Astrocyte (in vitro differentiated cells and primary cell): ENCODE measurements around the gene KIF26B. TPM values are rescaled to one million over a fixed set of nuclear protein-coding genes. Genes with fewer than 3 reads are reported as not detected.
A peak's percentile ranks its signal among the peaks of the same experiment; 100 is the strongest.

ENCODE experiments used
- DNase-seq: peaks from one replicate; pipeline ENCODE4 v3.0.0-alpha.2; 2010; ENCODE audit warnings: low read depth
- FAIRE-seq: peaks from 2 replicates; lab custom pipeline; 2011; peaks lifted over from hg19 to GRCh38; lab: Jason Lieb, UNC
- H2AFZ ChIP-seq: 2 replicates; pipeline ENCODE4 v1.6.0; 2012; ENCODE audit warnings: low read depth, low read length, inconsistent platforms
- H3K27ac ChIP-seq: 2 replicates; pipeline ENCODE4 v1.5.1; 2011; ENCODE audit warnings: low read depth, low read length, inconsistent platforms
- H3K27me3 ChIP-seq: 2 replicates; pipeline ENCODE4 v1.6.0; 2011; ENCODE audit warnings: low read length, inconsistent platforms; ENCODE audit not compliant: insufficient read depth
- H3K36me3 ChIP-seq: 2 replicates; pipeline ENCODE4 v1.5.1; 2011; ENCODE audit warnings: low read length, inconsistent platforms; ENCODE audit not compliant: insufficient read depth
- H3K4me1 ChIP-seq: 2 replicates; pipeline ENCODE4 v1.5.1; 2011; ENCODE audit warnings: low read length, inconsistent platforms; ENCODE audit not compliant: insufficient read depth
- H3K4me2 ChIP-seq: 2 replicates; pipeline ENCODE4 v1.6.0; 2012; ENCODE audit warnings: low read length, inconsistent platforms
- H3K4me3 ChIP-seq: 2 replicates; pipeline ENCODE4 v1.5.1; 2011; ENCODE audit warnings: low read depth, mild to moderate bottlenecking, low read length, inconsistent platforms; ENCODE audit not compliant: insufficient read depth
- H3K79me2 ChIP-seq: 2 replicates; pipeline ENCODE4 v1.6.0; 2012; ENCODE audit warnings: mild to moderate bottlenecking, low read length, inconsistent platforms; ENCODE audit not compliant: insufficient read depth
- H3K9ac ChIP-seq: 2 replicates; pipeline ENCODE4 v1.6.0; 2012; ENCODE audit warnings: mild to moderate bottlenecking, low read length, inconsistent platforms
- H3K9me3 ChIP-seq: 2 replicates; pipeline ENCODE4 v1.5.1; 2012; ENCODE audit warnings: low read depth, mild to moderate bottlenecking, low read length, inconsistent platforms; ENCODE audit not compliant: insufficient read depth
- H4K20me1 ChIP-seq: 2 replicates; pipeline ENCODE4 v1.6.0; 2012; ENCODE audit warnings: low read length, inconsistent platforms; ENCODE audit not compliant: insufficient read depth
- H3K27ac Mint-ChIP-seq: one replicate; pipeline ENCODE4 v1.8.0; 2021; ENCODE audit warnings: mild to moderate bottlenecking, mixed read lengths; ENCODE audit not compliant: unreplicated experiment
- H3K27me3 Mint-ChIP-seq: one replicate; pipeline ENCODE4 v1.8.0; 2021; ENCODE audit warnings: low read depth, mixed read lengths; ENCODE audit not compliant: unreplicated experiment
- H3K36me3 Mint-ChIP-seq: one replicate; pipeline ENCODE4 v1.8.0; 2021; ENCODE audit warnings: low read depth, mixed read lengths; ENCODE audit not compliant: unreplicated experiment
- H3K4me1 Mint-ChIP-seq: one replicate; pipeline ENCODE4 v1.8.0; 2021; ENCODE audit warnings: low read depth, mixed read lengths; ENCODE audit not compliant: unreplicated experiment
- H3K4me3 Mint-ChIP-seq: one replicate; pipeline ENCODE4 v1.8.0; 2021; ENCODE audit warnings: mild to moderate bottlenecking, moderate library complexity, mixed read lengths; ENCODE audit not compliant: unreplicated experiment
- H3K9me3 Mint-ChIP-seq: one replicate; pipeline ENCODE4 v1.8.0; 2021; ENCODE audit warnings: mild to moderate bottlenecking, mixed read lengths; ENCODE audit not compliant: unreplicated experiment
- EZH2 ChIP-seq: IDR thresholded peaks from 2 replicates; pipeline ENCODE4 v1.6.1; 2012; ENCODE audit warnings: mild to moderate bottlenecking, low read length, inconsistent platforms; ENCODE audit not compliant: insufficient read depth
- total RNA-seq: library from RNA; stranded (reverse); gene quantifications from 2 replicates; pipeline ENCODE4 v1.2.1, GENCODE V29; 2021
- TF ChIP-seq, protein P1 (sequence below): IDR thresholded peaks from 2 replicates; pipeline ENCODE4 v1.5.1; 2011; ENCODE audit warnings: low read depth, mild to moderate bottlenecking, inconsistent platforms, low read length, moderate library complexity; ENCODE audit not compliant: insufficient read depth

KIF26B gene
- total RNA-seq, 1 donor from 2014 or later, result 6.8 TPM

DNA sequence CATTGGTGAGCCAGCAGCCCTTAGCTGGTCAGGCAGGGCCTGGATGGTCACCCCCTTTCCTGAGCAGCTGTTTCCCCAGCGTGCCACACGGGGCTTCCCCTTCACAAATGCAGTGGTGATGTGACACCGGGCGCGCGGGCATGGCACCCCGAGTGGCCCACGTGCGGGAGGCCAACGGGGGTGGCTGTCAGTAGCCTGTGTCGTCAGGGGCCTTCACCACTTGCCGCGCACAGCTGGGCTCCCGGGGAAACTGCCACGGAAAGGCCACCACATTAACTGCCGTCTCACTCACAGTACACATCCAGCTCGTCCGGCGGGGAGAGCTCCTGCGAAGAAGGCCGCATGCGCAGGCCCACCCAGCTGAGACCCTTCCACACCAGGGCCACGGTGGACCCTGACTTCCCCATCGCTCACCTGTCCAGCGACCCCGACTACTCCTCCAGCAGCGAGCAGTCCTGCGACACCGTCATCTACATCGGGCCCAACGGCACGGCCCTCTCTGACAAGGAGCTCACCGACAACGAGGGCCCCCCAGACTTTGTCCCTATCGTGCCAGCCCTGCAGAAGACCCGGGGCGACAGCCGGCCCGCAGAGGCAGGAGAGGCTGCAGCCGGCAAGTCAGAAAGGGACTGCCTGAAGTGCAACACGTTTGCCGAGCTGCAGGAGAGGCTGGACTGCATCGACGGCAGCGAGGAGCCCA lies 530.5 kb downstream of the KIF26B start:
- no peak for FAIRE-seq
- no peaks in the 10 kb centered on the region for H3K36me3 ChIP-seq
- TF ChIP-seq, protein P1, sequence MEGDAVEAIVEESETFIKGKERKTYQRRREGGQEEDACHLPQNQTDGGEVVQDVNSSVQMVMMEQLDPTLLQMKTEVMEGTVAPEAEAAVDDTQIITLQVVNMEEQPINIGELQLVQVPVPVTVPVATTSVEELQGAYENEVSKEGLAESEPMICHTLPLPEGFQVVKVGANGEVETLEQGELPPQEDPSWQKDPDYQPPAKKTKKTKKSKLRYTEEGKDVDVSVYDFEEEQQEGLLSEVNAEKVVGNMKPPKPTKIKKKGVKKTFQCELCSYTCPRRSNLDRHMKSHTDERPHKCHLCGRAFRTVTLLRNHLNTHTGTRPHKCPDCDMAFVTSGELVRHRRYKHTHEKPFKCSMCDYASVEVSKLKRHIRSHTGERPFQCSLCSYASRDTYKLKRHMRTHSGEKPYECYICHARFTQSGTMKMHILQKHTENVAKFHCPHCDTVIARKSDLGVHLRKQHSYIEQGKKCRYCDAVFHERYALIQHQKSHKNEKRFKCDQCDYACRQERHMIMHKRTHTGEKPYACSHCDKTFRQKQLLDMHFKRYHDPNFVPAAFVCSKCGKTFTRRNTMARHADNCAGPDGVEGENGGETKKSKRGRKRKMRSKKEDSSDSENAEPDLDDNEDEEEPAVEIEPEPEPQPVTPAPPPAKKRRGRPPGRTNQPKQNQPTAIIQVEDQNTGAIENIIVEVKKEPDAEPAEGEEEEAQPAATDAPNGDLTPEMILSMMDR, result no peak
- TF ChIP-seq EZH2, result no peak

DNA sequence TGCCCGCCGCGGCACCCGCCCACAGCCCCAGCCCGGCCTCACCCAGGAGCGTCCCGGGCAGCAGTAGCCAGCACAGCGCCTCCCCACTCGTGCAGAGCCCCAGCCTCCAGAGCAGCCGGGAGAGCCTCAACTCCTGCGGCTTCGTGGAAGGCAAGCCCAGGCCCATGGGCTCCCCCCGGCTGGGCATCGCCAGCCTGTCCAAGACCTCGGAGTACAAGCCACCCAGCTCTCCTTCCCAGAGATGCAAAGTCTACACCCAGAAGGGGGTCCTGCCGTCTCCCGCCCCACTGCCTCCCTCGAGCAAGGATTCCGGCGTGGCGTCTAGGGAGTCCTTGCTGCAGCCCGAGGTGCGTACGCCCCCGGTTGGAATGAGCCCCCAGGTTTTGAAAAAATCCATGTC lies 531.2 kb downstream of the KIF26B start:
- H4K20me1 ChIP-seq, result no peaks in the 10 kb centered on the region
- H3K9ac ChIP-seq, result no peak overlapping the region
- no peaks in the 10 kb centered on the region for H3K4me1 ChIP-seq
- Mint-ChIP-seq H3K36me3 (peaks cover 9% of the 10 kb centered on the region), H3K9me3 (no peaks in the 10 kb centered on the region), H3K4me1 (no peaks in the 10 kb centered on the region), H3K27ac (no peak overlapping the region), H3K27me3 (peaks cover 24% of the 10 kb centered on the region), H3K4me3 (no peak overlapping the region)
- no peaks in the 10 kb centered on the region for H3K27me3 ChIP-seq
- TF ChIP-seq, protein P1, result no peak
- TF ChIP-seq EZH2, result no peak
- H2AFZ ChIP-seq, result no peak overlapping the region
- no peak for DNase-seq
- no peak overlapping the region for H3K27ac ChIP-seq
- H3K9me3 ChIP-seq, result no peaks in the 10 kb centered on the region
- H3K79me2 ChIP-seq, result no peaks in the 10 kb centered on the region
- H3K36me3 ChIP-seq, result no peaks in the 10 kb centered on the region
- no peak for FAIRE-seq
- no peak overlapping the region for H3K4me3 ChIP-seq
- no peak overlapping the region for H3K4me2 ChIP-seq

More for the DNA sequence above, 530.5 kb downstream of the KIF26B start:
- H3K4me1 ChIP-seq, result no peaks in the 10 kb centered on the region
- no peak for DNase-seq
- H3K27ac ChIP-seq, result no peak overlapping the region
- no peak overlapping the region for H2AFZ ChIP-seq
- H3K9me3 ChIP-seq, result no peaks in the 10 kb centered on the region
- peak overlapping the region; percentile 41 for H3K27ac Mint-ChIP-seq
- H3K9me3 Mint-ChIP-seq, result no peaks in the 10 kb centered on the region
- no peaks in the 10 kb centered on the region for H4K20me1 ChIP-seq
- peaks cover 22% of the 10 kb centered on the region for H3K27me3 Mint-ChIP-seq
- no peaks in the 10 kb centered on the region for H3K79me2 ChIP-seq
- H3K4me2 ChIP-seq, result no peak overlapping the region
- H3K4me1 Mint-ChIP-seq, result no peaks in the 10 kb centered on the region
- no peaks in the 10 kb centered on the region for H3K27me3 ChIP-seq
- no peak overlapping the region for H3K9ac ChIP-seq
- H3K36me3 Mint-ChIP-seq, result peaks cover 8% of the 10 kb centered on the region
- no peak overlapping the region for H3K4me3 Mint-ChIP-seq
- H3K4me3 ChIP-seq, result no peak overlapping the region

DNA sequence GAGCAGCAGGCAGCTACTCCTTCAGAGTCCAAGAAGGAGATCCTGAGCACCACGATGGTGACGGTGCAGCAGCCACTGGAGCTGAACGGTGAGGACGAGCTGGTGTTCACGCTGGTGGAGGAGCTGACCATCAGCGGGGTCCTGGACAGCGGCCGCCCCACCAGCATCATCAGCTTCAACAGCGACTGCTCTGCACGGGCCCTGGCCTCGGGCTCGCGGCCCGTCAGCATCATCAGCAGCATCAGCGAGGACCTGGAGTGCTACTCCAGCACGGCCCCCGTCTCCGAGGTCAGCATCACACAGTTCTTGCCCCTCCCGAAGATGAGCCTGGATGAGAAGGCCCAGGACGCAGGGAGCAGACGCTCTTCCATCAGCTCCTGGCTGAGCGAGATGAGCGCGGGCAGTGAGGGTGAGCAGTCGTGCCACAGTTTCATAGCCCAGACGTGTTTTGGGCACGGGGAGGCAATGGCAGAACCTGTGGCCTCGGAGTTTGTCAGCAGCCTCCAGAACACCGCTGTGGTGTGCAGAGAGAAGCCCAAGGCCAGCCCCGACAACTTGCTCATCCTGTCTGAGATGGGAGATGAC lies 531.8 kb downstream of the KIF26B start:
- H3K4me3 ChIP-seq, result no peak overlapping the region
- no peaks in the 10 kb centered on the region for H3K4me1 ChIP-seq
- FAIRE-seq, result no peak
- no peak overlapping the region for H3K4me2 ChIP-seq
- H4K20me1 ChIP-seq, result no peaks in the 10 kb centered on the region
- no peaks in the 10 kb centered on the region for H3K79me2 ChIP-seq
- DNase-seq, result no peak
- TF ChIP-seq EZH2, result no peak
- no peaks in the 10 kb centered on the region for H3K36me3 ChIP-seq
- no peaks in the 10 kb centered on the region for H3K27me3 ChIP-seq
- H3K27me3 Mint-ChIP-seq, result peaks cover 25% of the 10 kb centered on the region
- peaks cover 12% of the 10 kb centered on the region for H3K36me3 Mint-ChIP-seq
- H2AFZ ChIP-seq, result no peak overlapping the region
- no peak overlapping the region for H3K27ac Mint-ChIP-seq
- no peak overlapping the region for H3K9ac ChIP-seq
- H3K27ac ChIP-seq, result no peak overlapping the region
- no peaks in the 10 kb centered on the region for H3K9me3 Mint-ChIP-seq
- no peak overlapping the region for H3K4me3 Mint-ChIP-seq
- no peaks in the 10 kb centered on the region for H3K9me3 ChIP-seq
- no peaks in the 10 kb centered on the region for H3K4me1 Mint-ChIP-seq
